Measurements from ENCODE around the gene CTBP1.

The CTBP1 gene

GRCh38 chr4:1211891-1212545 lies 36.9 kb downstream of the CTBP1 start:
- Histone ChIP-seq H3K9ac (ENCODE audit: low read length) (no peak overlapping the region), H3K36me3 (replicated peaks; ENCODE audit: low read depth, low read length) (peaks cover 39% of the 10 kb centered on the region), H3K4me2 (ENCODE audit: low read length) (no peak overlapping the region), H4K20me1 (ENCODE audit: insufficient read depth, low read length) (peaks cover 34% of the 10 kb centered on the region), H3K9me3 (ENCODE audit: insufficient read depth, low read length) (no peaks in the 10 kb centered on the region), H3K79me2 (ENCODE audit: low read length) (peaks cover 7% of the 10 kb centered on the region), H3K4me1 (ENCODE audit: low read length) (peaks cover 29% of the 10 kb centered on the region), H2AFZ (ENCODE audit: low read depth, low read length) (no peak overlapping the region), H3K4me3 (ENCODE audit: low read length) (no peak overlapping the region), H3K27me3 (ENCODE audit: low read depth, low read length) (no peaks in the 10 kb centered on the region), H3K27ac (ENCODE audit: low read length) (no peak overlapping the region)
- no peak for TF ChIP-seq EZH2phosphoT487 (IDR thresholded peaks at IDR 0.05; ENCODE audit: low read depth)
- TF ChIP-seq, protein P1, sequence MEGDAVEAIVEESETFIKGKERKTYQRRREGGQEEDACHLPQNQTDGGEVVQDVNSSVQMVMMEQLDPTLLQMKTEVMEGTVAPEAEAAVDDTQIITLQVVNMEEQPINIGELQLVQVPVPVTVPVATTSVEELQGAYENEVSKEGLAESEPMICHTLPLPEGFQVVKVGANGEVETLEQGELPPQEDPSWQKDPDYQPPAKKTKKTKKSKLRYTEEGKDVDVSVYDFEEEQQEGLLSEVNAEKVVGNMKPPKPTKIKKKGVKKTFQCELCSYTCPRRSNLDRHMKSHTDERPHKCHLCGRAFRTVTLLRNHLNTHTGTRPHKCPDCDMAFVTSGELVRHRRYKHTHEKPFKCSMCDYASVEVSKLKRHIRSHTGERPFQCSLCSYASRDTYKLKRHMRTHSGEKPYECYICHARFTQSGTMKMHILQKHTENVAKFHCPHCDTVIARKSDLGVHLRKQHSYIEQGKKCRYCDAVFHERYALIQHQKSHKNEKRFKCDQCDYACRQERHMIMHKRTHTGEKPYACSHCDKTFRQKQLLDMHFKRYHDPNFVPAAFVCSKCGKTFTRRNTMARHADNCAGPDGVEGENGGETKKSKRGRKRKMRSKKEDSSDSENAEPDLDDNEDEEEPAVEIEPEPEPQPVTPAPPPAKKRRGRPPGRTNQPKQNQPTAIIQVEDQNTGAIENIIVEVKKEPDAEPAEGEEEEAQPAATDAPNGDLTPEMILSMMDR (IDR thresholded peaks at IDR 0.05; ENCODE audit: low read depth, low read length), result no peak

DNA sequence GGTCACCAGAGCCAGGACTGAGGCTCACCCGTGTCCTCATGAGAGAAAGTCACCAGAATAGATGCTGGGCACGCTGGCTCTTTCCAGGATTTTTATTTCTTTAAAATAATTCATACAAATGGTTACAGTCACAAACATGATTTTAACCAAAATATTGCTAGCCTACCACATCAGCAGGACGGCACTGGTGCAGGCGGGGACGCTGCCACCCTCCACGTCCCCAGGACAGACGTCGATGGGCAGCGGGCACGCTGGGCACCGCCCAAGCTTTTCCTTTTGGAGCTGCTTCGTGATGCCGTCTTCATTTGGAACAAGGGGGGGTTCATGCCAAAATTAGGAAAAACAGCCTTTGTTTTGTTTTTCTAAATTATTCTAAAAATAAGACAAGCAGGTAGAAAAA lies 37.6 kb downstream of the CTBP1 start:
- no peak overlapping the region for H2AFZ ChIP-seq (ENCODE audit: low read depth, low read length)
- H3K9me3 ChIP-seq (ENCODE audit: insufficient read depth, low read length), result no peaks in the 10 kb centered on the region
- H3K79me2 ChIP-seq (ENCODE audit: low read length), result peaks cover under 1% of the 10 kb centered on the region
- no peaks in the 10 kb centered on the region for H3K27me3 ChIP-seq (ENCODE audit: low read depth, low read length)
- no peak overlapping the region for H3K27ac ChIP-seq (ENCODE audit: low read length)
- peaks cover 27% of the 10 kb centered on the region for H4K20me1 ChIP-seq (ENCODE audit: insufficient read depth, low read length)
- no peak overlapping the region for H3K4me3 ChIP-seq (ENCODE audit: low read length)
- no peak overlapping the region for H3K9ac ChIP-seq (ENCODE audit: low read length)
- peaks cover 22% of the 10 kb centered on the region for H3K4me1 ChIP-seq (ENCODE audit: low read length)
- no peak overlapping the region for H3K4me2 ChIP-seq (ENCODE audit: low read length)
- TF ChIP-seq, protein P1 (IDR thresholded peaks at IDR 0.05; ENCODE audit: low read depth, low read length), result no peak
- TF ChIP-seq EZH2phosphoT487 (IDR thresholded peaks at IDR 0.05; ENCODE audit: low read depth), result no peak
- H3K36me3 ChIP-seq (replicated peaks; ENCODE audit: low read depth, low read length), result peaks cover 32% of the 10 kb centered on the region

DNA sequence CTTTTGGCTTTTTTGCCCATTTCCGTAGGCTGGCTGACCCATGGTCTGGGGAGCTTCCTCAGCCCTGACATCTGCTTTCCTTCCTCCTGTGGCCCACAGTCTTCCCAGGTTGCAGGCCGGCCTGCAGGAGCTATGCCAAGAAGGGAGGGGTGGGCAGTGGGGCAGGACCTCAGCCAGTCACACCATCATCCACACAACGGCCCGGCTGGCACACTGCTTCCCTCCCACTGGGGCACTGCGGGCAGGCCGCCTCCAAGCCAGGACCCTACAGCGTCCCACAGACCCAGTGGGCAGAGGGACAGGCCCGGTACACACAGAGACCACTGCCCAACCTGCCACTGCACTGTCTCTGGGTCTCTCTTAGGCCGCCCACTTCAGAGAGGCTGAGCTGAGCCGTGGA lies 38.0 kb downstream of the CTBP1 start:
- Histone ChIP-seq H3K9me3 (ENCODE audit: insufficient read depth, low read length) (no peaks in the 10 kb centered on the region), H3K9ac (ENCODE audit: low read length) (no peak overlapping the region), H3K4me1 (ENCODE audit: low read length) (peaks cover 18% of the 10 kb centered on the region), H3K36me3 (replicated peaks; ENCODE audit: low read depth, low read length) (peaks cover 28% of the 10 kb centered on the region), H4K20me1 (ENCODE audit: insufficient read depth, low read length) (peaks cover 23% of the 10 kb centered on the region), H3K4me3 (ENCODE audit: low read length) (no peak overlapping the region), H3K4me2 (ENCODE audit: low read length) (no peak overlapping the region), H3K79me2 (ENCODE audit: low read length) (no peaks in the 10 kb centered on the region), H3K27me3 (ENCODE audit: low read depth, low read length) (no peaks in the 10 kb centered on the region), H3K27ac (ENCODE audit: low read length) (no peak overlapping the region), H2AFZ (ENCODE audit: low read depth, low read length) (no peak overlapping the region)
- TF ChIP-seq, protein P1 (IDR thresholded peaks at IDR 0.05; ENCODE audit: low read depth, low read length), result no peak
- TF ChIP-seq EZH2phosphoT487 (IDR thresholded peaks at IDR 0.05; ENCODE audit: low read depth), result no peak

- H2AFZ ChIP-seq (ENCODE audit: low read depth, low read length), result no peak overlapping the region
- no peak overlapping the region for H3K4me3 ChIP-seq (ENCODE audit: low read length)
- no peak overlapping the region for H3K4me2 ChIP-seq (ENCODE audit: low read length)
- no peaks in the 10 kb centered on the region for H3K79me2 ChIP-seq (ENCODE audit: low read length)
- no peak for TF ChIP-seq EZH2phosphoT487 (IDR thresholded peaks at IDR 0.05; ENCODE audit: low read depth)
- TF ChIP-seq, protein P1 (IDR thresholded peaks at IDR 0.05; ENCODE audit: low read depth, low read length), result no peak
- H3K27me3 ChIP-seq (ENCODE audit: low read depth, low read length), result no peaks in the 10 kb centered on the region
- H3K9me3 ChIP-seq (ENCODE audit: insufficient read depth, low read length), result no peaks in the 10 kb centered on the region
- H3K4me1 ChIP-seq (ENCODE audit: low read length), result peaks cover 12% of the 10 kb centered on the region
- peaks cover 17% of the 10 kb centered on the region for H4K20me1 ChIP-seq (ENCODE audit: insufficient read depth, low read length)
- H3K36me3 ChIP-seq (replicated peaks; ENCODE audit: low read depth, low read length), result peaks cover 23% of the 10 kb centered on the region
- no peak overlapping the region for H3K27ac ChIP-seq (ENCODE audit: low read length)
- no peak overlapping the region for H3K9ac ChIP-seq (ENCODE audit: low read length)
Measured at GRCh38 chr4:1210241-1210841, 38.6 kb downstream of the CTBP1 start.
